ENCODE measurements around the gene ITGB1.
"Not testable (repeated sequence)": the region's sequence is repeated elsewhere in the genome, so short reads cannot be mapped to it uniquely, and the experiment has no call there.

The ITGB1 gene

DNA sequence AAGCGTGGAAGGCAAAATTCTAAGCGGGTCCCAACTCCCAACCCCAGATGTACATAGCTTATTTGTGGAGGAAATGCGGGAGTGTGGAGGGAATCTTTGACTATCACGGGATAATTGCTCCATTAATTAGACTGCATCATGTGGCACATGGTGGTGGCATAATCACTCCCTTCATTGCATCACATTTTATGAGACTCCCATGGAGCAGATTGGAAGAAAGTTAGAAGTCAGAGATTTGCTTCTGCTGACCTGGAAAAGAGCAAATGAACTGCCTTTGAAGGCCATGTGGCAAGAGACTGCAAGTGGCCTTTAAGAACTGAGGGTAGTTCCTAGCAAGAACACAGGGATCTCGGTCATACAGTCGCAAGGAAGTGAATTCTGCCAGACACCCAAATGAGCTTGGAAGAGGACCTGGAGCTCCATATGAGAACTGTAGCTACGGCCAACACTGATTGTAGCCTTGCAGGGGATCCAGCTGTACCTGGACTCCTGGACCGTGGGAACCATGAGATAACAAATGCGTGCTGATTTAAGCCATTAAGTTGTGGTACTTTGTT, 37.1 kb upstream of the ITGB1 start:
- DNase-seq (ENCODE audit: low read depth): no peak
- TF ChIP-seq CTCF (IDR thresholded peaks at IDR 0.05; ENCODE audit: control insufficient read depth, insufficient read depth, low read depth, low read length, missing control alignments): no peak
- H3K4me3 ChIP-seq (ENCODE audit: control insufficient read depth, low read depth, low read length): no peak overlapping the region

DNA sequence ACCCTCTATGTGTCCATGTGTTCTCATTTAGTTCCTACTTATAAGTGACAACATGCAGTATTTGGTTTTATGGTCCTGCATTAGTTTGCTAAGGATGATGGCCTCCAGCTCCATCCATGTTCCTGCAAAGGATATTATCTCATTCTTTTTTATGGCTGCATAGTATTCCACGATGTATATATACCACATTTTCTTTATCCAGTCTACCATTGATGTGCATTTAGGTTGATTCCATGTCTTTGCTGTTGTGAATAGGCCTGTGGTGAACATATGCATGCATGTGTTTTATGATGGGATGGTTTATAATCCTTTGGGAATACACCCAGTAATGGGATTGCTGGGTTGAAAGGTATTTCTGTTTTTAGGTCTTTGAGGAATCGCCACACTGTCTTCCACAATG, 36.6 kb upstream of the ITGB1 start:
- H3K4me3 ChIP-seq (ENCODE audit: control insufficient read depth, low read depth, low read length); DNase-seq (ENCODE audit: low read depth): not testable (repeated sequence)

DNA sequence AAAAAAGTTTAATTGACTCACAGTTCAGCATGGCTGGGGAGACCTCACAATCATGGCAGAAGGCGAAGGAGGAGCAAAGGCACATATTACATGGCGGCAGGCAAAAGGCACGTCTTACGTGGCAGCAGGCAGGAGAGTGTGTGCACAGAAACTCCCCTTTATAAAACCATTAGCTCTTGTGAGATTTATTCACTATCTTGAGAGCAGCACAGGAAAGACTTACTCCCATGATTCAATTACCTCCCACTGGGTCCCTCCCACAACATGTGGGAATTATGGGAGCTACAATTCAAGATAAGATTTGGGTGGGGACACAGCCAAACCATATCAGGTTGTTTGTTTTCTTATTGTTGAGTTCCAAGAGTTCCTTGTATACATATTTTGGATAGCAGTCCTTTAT, 34.3 kb upstream of the ITGB1 start:
- not testable (repeated sequence) for DNase-seq (ENCODE audit: low read depth); H3K4me3 ChIP-seq (ENCODE audit: control insufficient read depth, low read depth, low read length)

DNA sequence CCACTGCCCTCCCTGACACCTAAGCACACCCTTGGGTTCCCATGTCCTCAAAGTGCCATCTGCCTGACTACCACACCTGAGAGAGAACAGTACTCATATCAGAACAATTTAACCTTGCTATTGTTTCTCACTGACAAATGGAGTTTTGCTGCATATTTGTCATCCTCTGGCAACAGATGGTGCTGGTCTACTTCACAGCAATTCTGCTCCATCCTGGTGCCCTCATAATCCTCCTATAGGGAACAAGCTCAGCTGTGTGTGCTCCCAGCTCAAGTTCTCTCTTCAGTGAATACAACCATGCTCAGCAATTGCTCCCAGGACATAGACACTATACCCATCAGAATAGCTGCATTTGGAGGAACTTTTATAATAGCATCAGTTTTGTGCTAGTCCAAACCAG, 32.8 kb upstream of the ITGB1 start:
- H3K4me3 ChIP-seq (ENCODE audit: control insufficient read depth, low read depth, low read length): no peak overlapping the region
- TF ChIP-seq CTCF (IDR thresholded peaks at IDR 0.05; ENCODE audit: control insufficient read depth, insufficient read depth, low read depth, low read length, missing control alignments): no peak
- no peak for DNase-seq (ENCODE audit: low read depth)

DNA sequence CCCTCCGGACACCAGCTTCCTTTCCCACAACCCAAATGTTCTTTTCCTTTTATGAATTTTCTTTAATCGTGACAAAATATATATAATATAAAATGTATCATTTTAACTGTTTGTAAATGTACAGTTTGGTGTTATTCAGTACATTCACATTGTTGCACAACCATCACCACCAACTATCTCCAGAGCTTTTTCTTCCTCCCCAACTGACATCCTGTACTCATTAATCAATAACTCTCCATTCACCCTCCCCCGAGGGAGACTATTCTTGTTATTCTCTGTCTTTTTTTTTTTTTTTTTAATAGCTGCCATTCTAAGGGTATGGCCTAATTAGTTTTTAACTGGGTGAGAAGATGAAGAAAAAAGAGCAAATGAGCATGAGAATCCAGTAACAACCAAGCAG, 30.6 kb upstream of the ITGB1 start:
- no peak for DNase-seq (ENCODE audit: low read depth)
- no peak for TF ChIP-seq CTCF (IDR thresholded peaks at IDR 0.05; ENCODE audit: control insufficient read depth, insufficient read depth, low read depth, low read length, missing control alignments)
- H3K4me3 ChIP-seq (ENCODE audit: control insufficient read depth, low read depth, low read length): no peak overlapping the region

GRCh38 chr10:32987172-32987571, 29.1 kb upstream of the ITGB1 start:
- no peak for DNase-seq (ENCODE audit: low read depth)
- no peak overlapping the region for H3K4me3 ChIP-seq (ENCODE audit: control insufficient read depth, low read depth, low read length)
- no peak for TF ChIP-seq CTCF (IDR thresholded peaks at IDR 0.05; ENCODE audit: control insufficient read depth, insufficient read depth, low read depth, low read length, missing control alignments)

- H3K4me3 ChIP-seq (ENCODE audit: control insufficient read depth, low read depth, low read length): no peak overlapping the region
- DNase-seq (ENCODE audit: low read depth): no peak
- no peak for TF ChIP-seq CTCF (IDR thresholded peaks at IDR 0.05; ENCODE audit: control insufficient read depth, insufficient read depth, low read depth, low read length, missing control alignments)
Observed at GRCh38 chr10:32985775-32986350, 27.8 kb upstream of the ITGB1 start.

- DNase-seq (ENCODE audit: low read depth): no peak
- no peak for TF ChIP-seq CTCF (IDR thresholded peaks at IDR 0.05; ENCODE audit: control insufficient read depth, insufficient read depth, low read depth, low read length, missing control alignments)
- no peak overlapping the region for H3K4me3 ChIP-seq (ENCODE audit: control insufficient read depth, low read depth, low read length)
Observed at GRCh38 chr10:32985341-32985764, 27.3 kb upstream of the ITGB1 start.
